ENCODE data around the gene PRSS27. TPM values are rescaled to one million over a fixed set of nuclear protein-coding genes. Genes with fewer than 3 reads are reported as not detected.

Gene PRSS27
- total RNA-seq, 1 experiment from 2014 or later = 1.4 TPM

Other genes with a start within 250 kb of the PRSS27 start
- gene NTN3, start 248.9 kb downstream of the PRSS27 start, total RNA-seq (2014; rRNA removed; shearing (Covaris generic)) = 2.0 and 4.4 TPM in 2 replicates
- 9.4 and 13.0 TPM in 2 replicates for gene TBC1D24, start 245.1 kb downstream of the PRSS27 start, total RNA-seq (2014; rRNA removed; shearing (Covaris generic))
- 17.4 and 41.8 TPM in 2 replicates for gene ATP6V0C, start 206.3 kb downstream of the PRSS27 start, total RNA-seq (2014; rRNA removed; shearing (Covaris generic))
- 75.0 and 86.2 TPM in 2 replicates for gene AMDHD2, start 199.9 kb downstream of the PRSS27 start, total RNA-seq (2014; rRNA removed; shearing (Covaris generic))
- gene CEMP1, start 188.8 kb downstream of the PRSS27 start, total RNA-seq (2014; rRNA removed; shearing (Covaris generic)) = 1.4 TPM in 1 of 2 replicates, not detected in the other
- gene PDPK1, start 182.2 kb downstream of the PRSS27 start, total RNA-seq (2014; rRNA removed; shearing (Covaris generic)) = 8.4 and 14.7 TPM in 2 replicates
- 88.2 and 89.7 TPM in 2 replicates for gene KCTD5, start 37.7 kb downstream of the PRSS27 start, total RNA-seq (2014; rRNA removed; shearing (Covaris generic))
- 23.0 and 44.7 TPM in 2 replicates for gene SRRM2, start 32.4 kb upstream of the PRSS27 start, total RNA-seq (2014; rRNA removed; shearing (Covaris generic))
- gene ELOB, start 57.1 kb upstream of the PRSS27 start, total RNA-seq (2014; rRNA removed; shearing (Covaris generic)) = 178 and 250 TPM in 2 replicates
- gene PRSS33, start 67.3 kb upstream of the PRSS27 start, total RNA-seq (2014; rRNA removed; shearing (Covaris generic)) = 0.07 and 10.6 TPM in 2 replicates
- not detected in 2 replicates for gene PRSS41, start 78.2 kb upstream of the PRSS27 start, total RNA-seq (2014; rRNA removed; shearing (Covaris generic))
- not detected in 2 replicates for gene PRSS21, start 97.0 kb upstream of the PRSS27 start, total RNA-seq (2014; rRNA removed; shearing (Covaris generic))
- gene ZG16B, start 110.1 kb upstream of the PRSS27 start, total RNA-seq (2014; rRNA removed; shearing (Covaris generic)) = not detected in 2 replicates
- not detected in 2 replicates for gene PRSS22, start 137.9 kb upstream of the PRSS27 start, total RNA-seq (2014; rRNA removed; shearing (Covaris generic))
- 91.6 and 137 TPM in 2 replicates for gene FLYWCH2, start 163.0 kb upstream of the PRSS27 start, total RNA-seq (2014; rRNA removed; shearing (Covaris generic))
- 51.8 and 52.7 TPM in 2 replicates for gene FLYWCH1, start 191.7 kb upstream of the PRSS27 start, total RNA-seq (2014; rRNA removed; shearing (Covaris generic))
- 64.8 and 80.7 TPM in 2 replicates for gene KREMEN2, start 244.1 kb upstream of the PRSS27 start, total RNA-seq (2014; rRNA removed; shearing (Covaris generic))
- gene PAQR4, start 249.1 kb upstream of the PRSS27 start, total RNA-seq (2014; rRNA removed; shearing (Covaris generic)) = 29.0 and 43.4 TPM in 2 replicates

Measured in G401 (cell line).